Measurements from ENCODE around the gene LMBR1.
"Not testable (repeated sequence)": the region's sequence is repeated elsewhere in the genome, so short reads cannot be mapped to it uniquely, and the experiment has no call there.

Gene LMBR1

DNA sequence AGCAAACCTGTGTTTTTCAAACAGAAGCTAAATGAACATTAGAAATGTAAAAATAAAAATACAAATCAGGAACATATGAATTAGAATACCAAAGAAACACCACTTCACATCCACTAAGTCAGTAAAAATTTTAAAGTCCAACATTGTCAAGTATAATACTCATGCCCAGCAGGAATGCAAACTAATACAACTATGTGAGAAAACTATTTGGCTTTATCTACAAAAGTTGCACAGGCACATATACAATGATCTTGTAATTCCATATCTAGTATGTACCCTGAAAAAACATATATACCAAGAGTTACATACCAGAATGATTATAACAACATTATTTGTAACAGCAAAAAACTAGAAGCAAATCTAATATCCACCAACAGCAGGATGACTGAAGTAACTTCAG is 161.3 kb downstream of the LMBR1 start:
- Histone ChIP-seq H3K9ac (ENCODE audit: low read length) (no peak overlapping the region), H3K27ac (ENCODE audit: low read depth, low read length) (no peak overlapping the region), H3K9me3 (ENCODE audit: control insufficient read depth, insufficient read depth, low read depth, low read length) (peaks cover 6% of the 10 kb centered on the region; the same call in 1 of the 2 replicates), H3K4me1 (ENCODE audit: control insufficient read depth, insufficient read depth, low read length) (no peaks in the 10 kb centered on the region), H3K27me3 (ENCODE audit: control insufficient read depth, insufficient read depth, low read length) (no peaks in the 10 kb centered on the region), H3K36me3 (ENCODE audit: control insufficient read depth, insufficient read depth, low read length) (peaks cover 5% of the 10 kb centered on the region; the same call in 1 of the 2 replicates), H3K4me3 (ENCODE audit: low read depth, low read length) (no peak overlapping the region)

- Histone ChIP-seq H3K27me3 (ENCODE audit: control insufficient read depth, insufficient read depth, low read length) (no peaks in the 10 kb centered on the region), H3K36me3 (ENCODE audit: control insufficient read depth, insufficient read depth, low read length) (no peaks in the 10 kb centered on the region), H3K27ac (ENCODE audit: low read depth, low read length) (no peak overlapping the region), H3K9ac (ENCODE audit: low read length) (no peak overlapping the region), H3K9me3 (ENCODE audit: control insufficient read depth, insufficient read depth, low read depth, low read length) (no peaks in the 10 kb centered on the region), H3K4me1 (ENCODE audit: control insufficient read depth, insufficient read depth, low read length) (no peaks in the 10 kb centered on the region), H3K4me3 (ENCODE audit: low read depth, low read length) (no peak overlapping the region)
Measured at GRCh38 chr7:156725936-156726335, 167.0 kb downstream of the LMBR1 start.

DNA sequence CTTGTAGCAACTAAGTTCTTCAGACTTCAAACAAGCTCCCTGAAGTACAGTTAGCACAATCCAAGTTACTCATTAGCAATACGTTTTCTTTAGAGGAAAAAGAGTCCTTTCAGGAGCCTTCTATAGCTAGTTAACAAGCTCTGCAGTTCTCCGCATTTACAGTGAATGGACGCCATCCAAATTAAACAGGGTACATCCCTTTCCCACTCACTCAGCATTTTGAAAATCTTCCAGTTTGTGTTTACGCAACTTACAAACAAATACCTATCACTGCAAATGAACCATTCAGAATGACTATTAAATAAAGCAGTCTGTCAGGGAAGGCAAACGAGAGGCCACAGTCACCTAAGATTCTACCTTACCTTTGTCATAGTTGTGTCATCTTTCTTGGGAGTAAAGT is 167.9 kb downstream of the LMBR1 start:
- H3K4me3 ChIP-seq (ENCODE audit: low read depth, low read length), result no peak overlapping the region
- no peak overlapping the region for H3K27ac ChIP-seq (ENCODE audit: low read depth, low read length)
- H3K9ac ChIP-seq (ENCODE audit: low read length), result no peak overlapping the region
- H3K9me3 ChIP-seq (ENCODE audit: control insufficient read depth, insufficient read depth, low read depth, low read length), result no peaks in the 10 kb centered on the region
- no peaks in the 10 kb centered on the region for H3K36me3 ChIP-seq (ENCODE audit: control insufficient read depth, insufficient read depth, low read length)
- H3K4me1 ChIP-seq (ENCODE audit: control insufficient read depth, insufficient read depth, low read length), result no peaks in the 10 kb centered on the region
- no peaks in the 10 kb centered on the region for H3K27me3 ChIP-seq (ENCODE audit: control insufficient read depth, insufficient read depth, low read length)

- Histone ChIP-seq H3K4me3 (ENCODE audit: low read depth, low read length) (no peak overlapping the region), H3K4me1 (ENCODE audit: control insufficient read depth, insufficient read depth, low read length) (no peaks in the 10 kb centered on the region), H3K9ac (ENCODE audit: low read length) (no peak overlapping the region), H3K9me3 (ENCODE audit: control insufficient read depth, insufficient read depth, low read depth, low read length) (no peaks in the 10 kb centered on the region), H3K36me3 (ENCODE audit: control insufficient read depth, insufficient read depth, low read length) (no peaks in the 10 kb centered on the region), H3K27ac (ENCODE audit: low read depth, low read length) (no peak overlapping the region), H3K27me3 (ENCODE audit: control insufficient read depth, insufficient read depth, low read length) (no peaks in the 10 kb centered on the region)
Measured at GRCh38 chr7:156722043-156722826, 170.7 kb downstream of the LMBR1 start.

DNA sequence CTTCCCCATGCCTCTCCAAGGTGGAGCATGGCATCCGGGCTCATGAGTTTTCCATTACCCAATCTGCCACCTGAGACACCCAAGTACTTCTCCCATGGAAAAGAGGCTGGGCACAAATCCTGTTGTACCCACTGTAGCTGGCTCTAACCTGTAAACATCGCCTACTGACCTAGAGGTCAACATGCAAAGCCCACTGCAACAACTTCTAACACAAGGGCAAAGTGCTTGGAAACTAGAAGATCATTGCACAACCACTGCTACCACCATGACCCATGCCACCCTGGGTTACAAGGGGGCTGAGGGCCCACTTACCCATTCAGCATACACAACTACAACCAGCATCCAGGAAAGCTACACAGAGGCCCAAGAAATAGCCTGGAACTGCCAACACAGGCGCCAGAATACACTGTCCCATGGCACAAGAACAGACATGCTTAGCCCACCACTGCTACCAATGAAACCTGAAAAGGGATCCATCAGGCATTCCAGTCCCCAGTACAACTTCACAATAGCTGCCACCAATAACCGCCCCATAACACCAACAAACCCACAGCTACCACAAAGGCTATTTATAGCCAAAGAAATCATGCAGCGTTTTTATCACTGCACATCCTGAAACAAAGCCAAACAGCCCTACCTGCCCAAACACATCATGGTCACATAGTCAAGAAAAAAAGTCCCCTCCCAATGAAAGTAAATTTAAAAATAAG is 189.1 kb downstream of the LMBR1 start:
- no peak overlapping the region for H3K4me3 ChIP-seq (ENCODE audit: low read depth, low read length)
- no peak overlapping the region for H3K9ac ChIP-seq (ENCODE audit: low read length)
- H3K27ac ChIP-seq (ENCODE audit: low read depth, low read length), result no peak overlapping the region
- H3K9me3 ChIP-seq (ENCODE audit: control insufficient read depth, insufficient read depth, low read depth, low read length), result peaks cover 14% of the 10 kb centered on the region
- H3K4me1 ChIP-seq (ENCODE audit: control insufficient read depth, insufficient read depth, low read length), result no peaks in the 10 kb centered on the region
- no peaks in the 10 kb centered on the region for H3K27me3 ChIP-seq (ENCODE audit: control insufficient read depth, insufficient read depth, low read length)
- no peaks in the 10 kb centered on the region; the same call in 1 of the 2 replicates for H3K36me3 ChIP-seq (ENCODE audit: control insufficient read depth, insufficient read depth, low read length)

DNA sequence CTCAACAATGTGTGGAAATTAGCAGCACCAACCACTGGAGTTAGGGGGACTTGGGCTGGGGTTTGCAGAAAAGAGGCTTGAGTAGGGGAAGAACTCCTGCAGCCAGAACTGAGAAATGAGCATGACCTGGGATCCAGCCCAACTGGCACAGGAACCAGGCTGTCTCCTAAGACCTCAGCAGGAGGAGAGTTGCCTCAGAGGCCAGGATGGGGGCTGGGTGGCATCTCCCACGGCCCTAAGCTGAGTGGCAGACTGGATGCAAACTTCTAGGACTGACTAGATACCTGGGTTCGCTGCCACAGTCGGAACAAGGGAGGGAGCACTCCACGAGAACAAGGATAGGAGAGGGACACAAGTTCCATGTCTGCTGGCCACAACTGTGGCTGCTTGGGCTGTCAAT is 189.8 kb downstream of the LMBR1 start:
- no peak overlapping the region for H3K9ac ChIP-seq (ENCODE audit: low read length)
- no peaks in the 10 kb centered on the region; the same call in 1 of the 2 replicates for H3K36me3 ChIP-seq (ENCODE audit: control insufficient read depth, insufficient read depth, low read length)
- H3K4me3 ChIP-seq (ENCODE audit: low read depth, low read length), result no peak overlapping the region
- H3K27ac ChIP-seq (ENCODE audit: low read depth, low read length), result no peak overlapping the region
- peaks cover 18% of the 10 kb centered on the region for H3K9me3 ChIP-seq (ENCODE audit: control insufficient read depth, insufficient read depth, low read depth, low read length)
- no peaks in the 10 kb centered on the region for H3K27me3 ChIP-seq (ENCODE audit: control insufficient read depth, insufficient read depth, low read length)
- no peaks in the 10 kb centered on the region for H3K4me1 ChIP-seq (ENCODE audit: control insufficient read depth, insufficient read depth, low read length)

DNA sequence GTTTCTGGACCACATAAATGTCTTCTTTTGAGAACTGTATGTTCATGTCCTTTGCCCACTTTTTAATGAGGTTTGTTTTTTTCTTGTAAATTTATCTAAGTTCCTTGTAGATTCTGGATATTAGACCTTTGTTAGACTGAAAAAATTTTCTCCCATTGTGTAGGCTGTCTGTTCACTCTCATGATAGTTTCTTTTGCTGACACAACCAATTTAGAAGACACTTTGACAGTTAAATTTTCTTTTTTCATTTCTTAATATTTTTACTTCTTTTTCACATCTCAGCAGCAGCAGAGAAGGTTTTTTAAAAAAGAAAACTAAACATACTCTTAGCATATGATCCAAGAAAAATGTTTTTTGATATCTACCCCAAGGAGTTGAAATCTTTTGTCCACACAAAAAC is 190.6 kb downstream of the LMBR1 start:
- no peaks in the 10 kb centered on the region for H3K27me3 ChIP-seq (ENCODE audit: control insufficient read depth, insufficient read depth, low read length)
- H3K9me3 ChIP-seq (ENCODE audit: control insufficient read depth, insufficient read depth, low read depth, low read length), result peaks cover 25% of the 10 kb centered on the region
- H3K9ac ChIP-seq (ENCODE audit: low read length), result no peak overlapping the region
- no peak overlapping the region for H3K4me3 ChIP-seq (ENCODE audit: low read depth, low read length)
- no peaks in the 10 kb centered on the region for H3K4me1 ChIP-seq (ENCODE audit: control insufficient read depth, insufficient read depth, low read length)
- no peaks in the 10 kb centered on the region; the same call in 1 of the 2 replicates for H3K36me3 ChIP-seq (ENCODE audit: control insufficient read depth, insufficient read depth, low read length)
- no peak overlapping the region for H3K27ac ChIP-seq (ENCODE audit: low read depth, low read length)

- not testable (repeated sequence) for H3K4me1 ChIP-seq (ENCODE audit: control insufficient read depth, insufficient read depth, low read length); H3K9ac ChIP-seq (ENCODE audit: low read length); H3K27me3 ChIP-seq (ENCODE audit: control insufficient read depth, insufficient read depth, low read length); H3K4me3 ChIP-seq (ENCODE audit: low read depth, low read length); H3K27ac ChIP-seq (ENCODE audit: low read depth, low read length); H3K36me3 ChIP-seq (ENCODE audit: control insufficient read depth, insufficient read depth, low read length)
- peaks cover 29% of the 10 kb centered on the region for H3K9me3 ChIP-seq (ENCODE audit: control insufficient read depth, insufficient read depth, low read depth, low read length)
Measured at GRCh38 chr7:156701787-156702186, 191.2 kb downstream of the LMBR1 start.

DNA sequence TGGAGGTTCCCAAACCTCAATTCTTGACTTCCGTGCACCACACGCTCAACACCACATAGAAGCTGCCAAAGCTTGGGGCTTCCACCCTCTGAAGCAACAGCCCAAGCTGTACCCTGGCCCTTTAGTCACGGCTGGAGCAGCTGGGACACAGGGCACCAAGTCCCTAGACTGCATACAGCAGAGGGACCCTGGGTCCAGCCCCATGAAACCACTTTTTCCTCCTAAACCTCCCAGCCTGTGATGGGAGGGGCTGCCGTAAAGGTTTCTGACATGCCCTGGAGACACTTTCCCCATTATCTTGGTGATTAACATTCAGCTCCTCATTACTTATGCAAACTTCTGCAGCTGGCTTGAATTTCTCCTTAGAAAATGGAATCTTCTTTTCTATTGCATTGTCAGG is 194.5 kb downstream of the LMBR1 start:
- H3K9ac ChIP-seq (ENCODE audit: low read length); H3K27ac ChIP-seq (ENCODE audit: low read depth, low read length); H3K4me1 ChIP-seq (ENCODE audit: control insufficient read depth, insufficient read depth, low read length); H3K36me3 ChIP-seq (ENCODE audit: control insufficient read depth, insufficient read depth, low read length); H3K27me3 ChIP-seq (ENCODE audit: control insufficient read depth, insufficient read depth, low read length); H3K4me3 ChIP-seq (ENCODE audit: low read depth, low read length): not testable (repeated sequence)
- peaks cover 38% of the 10 kb centered on the region for H3K9me3 ChIP-seq (ENCODE audit: control insufficient read depth, insufficient read depth, low read depth, low read length)

GRCh38 chr7:156697283-156697682 is 195.7 kb downstream of the LMBR1 start:
- not testable (repeated sequence) for H3K27me3 ChIP-seq (ENCODE audit: control insufficient read depth, insufficient read depth, low read length); H3K9ac ChIP-seq (ENCODE audit: low read length); H3K4me3 ChIP-seq (ENCODE audit: low read depth, low read length); H3K27ac ChIP-seq (ENCODE audit: low read depth, low read length); H3K4me1 ChIP-seq (ENCODE audit: control insufficient read depth, insufficient read depth, low read length); H3K36me3 ChIP-seq (ENCODE audit: control insufficient read depth, insufficient read depth, low read length)
- H3K9me3 ChIP-seq (ENCODE audit: control insufficient read depth, insufficient read depth, low read depth, low read length), result peaks cover 31% of the 10 kb centered on the region

DNA sequence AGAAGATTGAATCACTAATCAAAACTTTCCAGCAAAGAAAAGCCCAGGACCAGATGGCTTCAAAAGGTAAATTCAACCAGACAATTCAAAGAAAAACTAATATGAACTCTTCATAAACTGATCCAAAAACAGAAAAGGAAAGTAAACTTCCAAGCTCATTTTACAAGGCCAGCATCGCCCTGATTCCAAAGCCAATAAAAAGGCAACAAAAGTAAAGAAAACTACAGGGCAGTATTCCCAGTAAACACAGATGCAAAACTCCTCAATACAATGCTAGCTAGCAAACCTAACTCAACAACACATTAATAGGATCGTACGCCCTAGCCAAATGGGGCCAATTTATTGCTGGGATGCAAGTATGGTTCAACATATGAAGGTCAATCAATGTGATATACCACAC is 199.4 kb downstream of the LMBR1 start:
- Histone ChIP-seq H3K4me1 (ENCODE audit: control insufficient read depth, insufficient read depth, low read length) (no peaks in the 10 kb centered on the region), H3K36me3 (ENCODE audit: control insufficient read depth, insufficient read depth, low read length) (no peaks in the 10 kb centered on the region), H3K9ac (ENCODE audit: low read length) (no peak overlapping the region), H3K9me3 (ENCODE audit: control insufficient read depth, insufficient read depth, low read depth, low read length) (peaks cover 26% of the 10 kb centered on the region), H3K4me3 (ENCODE audit: low read depth, low read length) (no peak overlapping the region), H3K27ac (ENCODE audit: low read depth, low read length) (no peak overlapping the region), H3K27me3 (ENCODE audit: control insufficient read depth, insufficient read depth, low read length) (no peaks in the 10 kb centered on the region)

Data from HUES6 (cell line).